Measurements from ENCODE around the gene WDTC1. TPM values are rescaled to one million over a fixed set of nuclear protein-coding genes. Genes with fewer than 3 reads are reported as not detected.
"Not testable (repeated sequence)": the region's sequence is repeated elsewhere in the genome, so short reads cannot be mapped to it uniquely, and the experiment has no call there.

Gene WDTC1
- total RNA-seq, 6 experiments from 2014 or later: 17.6 to 22.7 (median 19.8) TPM

DNA sequence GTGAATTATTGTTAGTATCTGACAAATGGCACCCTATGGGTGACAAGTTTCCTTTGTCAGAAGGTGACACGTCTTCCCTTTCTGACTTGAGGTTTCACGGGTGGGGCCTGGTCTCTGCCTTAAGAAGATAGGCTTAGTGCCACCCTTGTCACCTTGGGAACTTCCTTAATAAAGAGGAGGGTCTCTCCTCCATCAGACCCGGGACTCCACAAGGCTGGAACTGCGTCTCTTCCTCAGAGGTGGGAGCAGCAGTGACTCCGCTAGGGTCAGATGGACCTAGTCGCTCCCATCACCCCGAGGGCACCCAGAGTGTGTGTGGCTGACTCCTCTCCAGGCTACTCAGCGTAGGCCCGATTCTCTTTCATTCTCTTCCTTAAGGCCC is 774 bp upstream of the WDTC1 start:
- intact Hi-C loops (cut with DNase I): no loop called here
- no peak for ATAC-seq
- 42% methylated on average over 3 of the region's 9 CpGs for WGBS (ENCODE audit: insufficient coverage, low coverage, low lambda C conversion rate, missing lambda C conversion rate)
- TF ChIP-seq POLR2A (IDR thresholded peaks at IDR 0.05): no peak
- TF ChIP-seq, protein P1, sequence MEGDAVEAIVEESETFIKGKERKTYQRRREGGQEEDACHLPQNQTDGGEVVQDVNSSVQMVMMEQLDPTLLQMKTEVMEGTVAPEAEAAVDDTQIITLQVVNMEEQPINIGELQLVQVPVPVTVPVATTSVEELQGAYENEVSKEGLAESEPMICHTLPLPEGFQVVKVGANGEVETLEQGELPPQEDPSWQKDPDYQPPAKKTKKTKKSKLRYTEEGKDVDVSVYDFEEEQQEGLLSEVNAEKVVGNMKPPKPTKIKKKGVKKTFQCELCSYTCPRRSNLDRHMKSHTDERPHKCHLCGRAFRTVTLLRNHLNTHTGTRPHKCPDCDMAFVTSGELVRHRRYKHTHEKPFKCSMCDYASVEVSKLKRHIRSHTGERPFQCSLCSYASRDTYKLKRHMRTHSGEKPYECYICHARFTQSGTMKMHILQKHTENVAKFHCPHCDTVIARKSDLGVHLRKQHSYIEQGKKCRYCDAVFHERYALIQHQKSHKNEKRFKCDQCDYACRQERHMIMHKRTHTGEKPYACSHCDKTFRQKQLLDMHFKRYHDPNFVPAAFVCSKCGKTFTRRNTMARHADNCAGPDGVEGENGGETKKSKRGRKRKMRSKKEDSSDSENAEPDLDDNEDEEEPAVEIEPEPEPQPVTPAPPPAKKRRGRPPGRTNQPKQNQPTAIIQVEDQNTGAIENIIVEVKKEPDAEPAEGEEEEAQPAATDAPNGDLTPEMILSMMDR (IDR thresholded peaks at IDR 0.05): no peak
- H3K27me3 ChIP-seq: no peaks in the 10 kb centered on the region
- H3K4me3 ChIP-seq: peak overlapping the region in 2 of 3 donors; percentile 69 to 86
- H3K9me3 ChIP-seq: no peaks in the 10 kb centered on the region
- no peaks in the 10 kb centered on the region for H3K36me3 ChIP-seq
- H3K27ac ChIP-seq: peak overlapping the region in 1 of 3 donors; percentile 13
- peaks cover 0 to 17% (median 4%) of the 10 kb centered on the region in 4 donors for H3K4me1 ChIP-seq
- peak in 2 of 3 donors; percentile 33 to 48 for DNase-seq

DNA sequence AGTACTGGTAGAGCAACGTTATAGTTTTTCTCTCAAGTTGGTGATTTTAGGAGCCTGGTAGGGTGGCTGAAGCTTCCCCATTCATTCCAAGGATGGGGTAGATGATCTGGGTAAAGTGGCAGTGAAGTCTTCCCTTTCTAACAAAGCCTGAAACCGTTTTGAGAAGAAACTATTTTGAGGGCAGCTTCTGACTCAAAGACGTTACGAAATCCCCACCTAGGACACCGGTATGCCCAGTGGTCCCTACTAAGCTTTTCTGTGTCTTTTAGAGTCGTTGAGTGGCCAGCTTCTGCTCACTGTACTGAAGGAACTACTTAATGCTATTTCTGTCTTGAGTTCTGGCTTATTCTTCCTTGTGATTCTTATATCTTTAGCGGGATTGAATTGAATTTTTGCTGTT is 1.4 kb downstream of the WDTC1 start:
- no peak overlapping the region for H3K27ac ChIP-seq
- DNase-seq: no peak
- 15% methylated on average over 6 of the region's 7 CpGs for WGBS (ENCODE audit: insufficient coverage, low coverage, low lambda C conversion rate, missing lambda C conversion rate)
- H3K9me3 ChIP-seq: no peaks in the 10 kb centered on the region
- intact Hi-C loops (cut with DNase I): no loop called here
- H3K27me3 ChIP-seq: no peaks in the 10 kb centered on the region
- peaks cover 0 to 17% (median 4%) of the 10 kb centered on the region in 4 donors for H3K4me1 ChIP-seq
- no peak for ATAC-seq
- H3K4me3 ChIP-seq: peak overlapping the region; percentile 69 to 86 (median 83)
- no peak for TF ChIP-seq POLR2A (IDR thresholded peaks at IDR 0.05)
- TF ChIP-seq, protein P1 (IDR thresholded peaks at IDR 0.05): no peak
- no peaks in the 10 kb centered on the region for H3K36me3 ChIP-seq

DNA sequence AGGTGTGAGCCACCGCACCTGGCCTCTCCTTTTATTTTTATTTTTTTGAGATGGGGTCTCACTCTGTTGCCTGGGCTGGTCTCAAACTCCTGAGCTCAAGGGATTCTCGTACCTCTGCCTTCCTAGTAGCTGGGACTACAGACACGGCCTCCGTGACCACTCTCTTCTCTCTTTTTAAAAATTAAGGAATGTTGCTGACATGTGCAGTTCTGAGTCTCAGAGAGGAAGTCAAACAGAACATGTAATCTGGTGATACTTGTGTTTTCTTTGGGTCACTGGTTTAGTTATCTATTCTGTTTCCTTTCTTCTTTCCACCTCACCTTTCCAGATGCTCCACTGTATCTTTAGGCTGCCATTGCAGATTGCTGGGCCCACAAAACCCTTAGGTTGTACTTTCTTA is 2.7 kb downstream of the WDTC1 start:
- 37% methylated on average over 4 of the region's 4 CpGs for WGBS (ENCODE audit: insufficient coverage, low coverage, low lambda C conversion rate, missing lambda C conversion rate)
- intact Hi-C loops (cut with DNase I): no loop called here
- ATAC-seq: no peak

DNA sequence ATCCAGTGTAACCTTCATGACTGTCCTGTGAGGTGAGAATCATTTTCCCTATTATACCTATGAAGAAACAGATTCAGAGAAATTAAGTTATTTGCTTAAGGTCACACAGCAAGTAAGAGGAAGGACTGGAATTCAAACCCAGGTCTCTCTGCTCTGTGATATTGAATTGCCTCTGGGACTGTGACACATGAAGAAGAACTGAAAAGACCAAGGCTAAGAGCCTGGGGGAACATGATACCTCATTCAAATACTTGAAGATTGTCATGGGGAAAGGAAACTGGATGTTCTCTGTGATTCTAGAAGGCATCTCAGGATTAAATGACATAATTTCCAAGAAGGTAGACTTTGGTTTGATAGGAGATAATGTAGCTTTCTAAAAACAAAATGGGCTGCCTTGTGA is 3.6 kb downstream of the WDTC1 start:
- ATAC-seq (no peak), DNase-seq (no peak)
- no peak overlapping the region for H3K4me3 ChIP-seq
- no peak overlapping the region for H3K27ac ChIP-seq
- intact Hi-C loops (cut with DNase I): no loop called here
- H3K27me3 ChIP-seq: no peaks in the 10 kb centered on the region
- no peaks in the 10 kb centered on the region for H3K9me3 ChIP-seq
- no peaks in the 10 kb centered on the region for H3K36me3 ChIP-seq
- TF ChIP-seq, protein P1 (IDR thresholded peaks at IDR 0.05): no peak
- no peak for TF ChIP-seq POLR2A (IDR thresholded peaks at IDR 0.05)
- peaks cover 0 to 17% (median 4%) of the 10 kb centered on the region in 4 donors for H3K4me1 ChIP-seq

More for the DNA sequence above, 2.7 kb downstream of the WDTC1 start:
- H3K4me1 ChIP-seq: peaks cover 0 to 17% (median 4%) of the 10 kb centered on the region in 4 donors
- H3K36me3 ChIP-seq: no peaks in the 10 kb centered on the region
- no peak overlapping the region for H3K4me3 ChIP-seq
- DNase-seq: no peak
- no peaks in the 10 kb centered on the region for H3K27me3 ChIP-seq
- TF ChIP-seq POLR2A (IDR thresholded peaks at IDR 0.05): no peak
- TF ChIP-seq, protein P1 (IDR thresholded peaks at IDR 0.05): no peak
- H3K9me3 ChIP-seq: no peaks in the 10 kb centered on the region
- H3K27ac ChIP-seq: no peak overlapping the region

DNA sequence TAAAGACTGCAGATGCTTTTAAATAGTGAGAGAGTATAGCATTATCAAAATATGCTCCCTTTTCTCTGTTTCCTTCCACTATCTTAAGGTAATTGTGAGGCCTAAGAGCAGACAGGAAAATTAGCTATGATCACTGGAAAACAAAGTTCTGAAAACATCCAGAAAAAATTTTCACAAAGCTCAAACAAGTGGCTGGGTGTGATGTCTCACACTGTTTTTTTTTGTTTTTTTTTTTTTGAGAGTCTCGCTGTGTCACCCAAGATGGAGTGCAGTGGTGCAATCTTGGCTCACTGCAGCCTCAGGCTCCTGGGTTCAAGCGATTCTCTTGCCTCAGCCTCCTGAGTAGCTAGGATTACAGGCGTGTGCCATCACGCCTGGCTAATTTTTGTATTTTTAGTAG is 7.2 kb downstream of the WDTC1 start:
- Histone ChIP-seq H3K9me3 (no peaks in the 10 kb centered on the region), H3K27ac (no peak overlapping the region), H3K4me3 (no peak overlapping the region), H3K4me1 (peaks cover 0 to 4% (median 0%) of the 10 kb centered on the region in 4 donors), H3K27me3 (no peaks in the 10 kb centered on the region), H3K36me3 (no peaks in the 10 kb centered on the region)
- intact Hi-C loops (cut with DNase I): no loop called here
- 93% methylated on average over 4 of the region's 4 CpGs for WGBS (ENCODE audit: insufficient coverage, low coverage, low lambda C conversion rate, missing lambda C conversion rate)
- ATAC-seq (no peak), DNase-seq (no peak)
- TF ChIP-seq, protein P1 (IDR thresholded peaks at IDR 0.05): no peak
- TF ChIP-seq POLR2A (IDR thresholded peaks at IDR 0.05): no peak

DNA sequence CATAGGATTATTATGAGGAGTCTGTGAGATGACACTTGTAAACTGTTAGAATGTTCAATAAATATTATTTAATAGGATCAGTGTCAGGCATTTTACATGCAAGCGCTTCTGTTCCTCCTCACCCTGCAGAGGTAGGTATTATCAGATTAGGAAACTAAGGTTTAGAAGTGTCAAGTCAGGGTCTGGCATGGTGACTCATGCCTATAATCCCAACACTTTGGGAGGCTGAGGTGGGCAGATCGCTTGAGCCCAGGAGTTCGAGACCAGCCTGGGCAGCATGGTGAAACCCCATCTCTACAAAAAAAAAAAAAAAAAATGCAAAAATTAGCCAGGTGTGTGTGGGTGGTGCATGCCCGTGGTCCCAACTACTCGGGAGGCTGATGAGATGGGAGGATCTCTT is 9.2 kb downstream of the WDTC1 start:
- 94% methylated on average over 3 of the region's 5 CpGs for WGBS (ENCODE audit: insufficient coverage, low coverage, low lambda C conversion rate, missing lambda C conversion rate)
- H3K36me3 ChIP-seq; H3K9me3 ChIP-seq; H3K4me3 ChIP-seq; H3K27me3 ChIP-seq; DNase-seq; ATAC-seq; H3K4me1 ChIP-seq; H3K27ac ChIP-seq; intact Hi-C loops (cut with DNase I): not testable (repeated sequence)

Data from right lobe of liver (tissue), 6 donors.